ENCODE measurements around the gene ANKFY1.

Gene ANKFY1

GRCh38 chr17:4165301-4166010 is 98.3 kb downstream of the ANKFY1 start:
- no peak overlapping the region for H3K27ac ChIP-seq (ENCODE audit: low read depth, low read length)
- H3K9ac ChIP-seq (ENCODE audit: low read length), result no peak overlapping the region
- no peaks in the 10 kb centered on the region for H3K27me3 ChIP-seq (ENCODE audit: control insufficient read depth, insufficient read depth, low read length)
- peaks cover 44% of the 10 kb centered on the region for H3K36me3 ChIP-seq (ENCODE audit: control insufficient read depth, insufficient read depth, low read length)
- peaks cover 3% of the 10 kb centered on the region for H3K4me1 ChIP-seq (ENCODE audit: control insufficient read depth, insufficient read depth, low read length)
- H3K4me3 ChIP-seq (ENCODE audit: low read length), result no peak overlapping the region

- H3K4me3 ChIP-seq (ENCODE audit: low read length), result no peak overlapping the region
- peaks cover 3% of the 10 kb centered on the region for H3K4me1 ChIP-seq (ENCODE audit: control insufficient read depth, insufficient read depth, low read length)
- H3K27ac ChIP-seq (ENCODE audit: low read depth, low read length), result no peak overlapping the region
- H3K27me3 ChIP-seq (ENCODE audit: control insufficient read depth, insufficient read depth, low read length), result no peaks in the 10 kb centered on the region
- H3K36me3 ChIP-seq (ENCODE audit: control insufficient read depth, insufficient read depth, low read length), result peaks cover 34% of the 10 kb centered on the region
- no peak overlapping the region for H3K9ac ChIP-seq (ENCODE audit: low read length)
Observed at GRCh38 chr17:4163951-4164350, 99.8 kb downstream of the ANKFY1 start.

DNA sequence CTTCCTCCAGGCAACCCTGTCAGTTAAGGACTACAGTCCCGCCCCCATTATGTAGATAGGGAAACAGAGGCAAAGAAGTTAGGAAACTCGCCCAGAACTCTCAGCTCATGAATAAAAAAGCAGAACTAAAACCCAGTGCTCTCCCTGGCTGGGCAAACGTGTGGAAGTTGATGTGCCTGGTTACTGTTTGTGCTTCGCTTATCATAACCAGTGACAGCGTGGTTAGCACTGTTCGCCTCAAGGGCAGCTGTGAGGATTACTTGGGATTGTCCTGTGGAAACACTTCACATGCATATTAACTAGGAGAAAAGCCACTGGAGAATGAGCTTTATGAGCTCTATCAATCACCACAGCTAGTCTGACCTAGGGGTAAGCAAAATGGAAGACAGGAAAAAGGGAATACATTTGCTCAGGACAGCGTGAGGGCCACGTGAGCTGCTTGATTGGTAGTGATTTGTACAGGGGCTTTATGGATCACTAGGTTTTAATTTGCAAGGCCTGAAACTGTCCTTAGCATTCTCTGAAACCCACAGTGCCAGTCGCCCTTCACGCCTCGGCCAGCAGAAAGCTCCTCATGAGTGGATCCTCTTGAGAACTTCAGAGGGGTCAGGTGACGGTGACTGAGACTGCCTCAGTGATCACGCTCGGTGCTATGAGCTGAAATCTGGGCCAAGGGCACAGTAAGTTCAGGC is 100.9 kb downstream of the ANKFY1 start:
- no peak overlapping the region for H3K9ac ChIP-seq (ENCODE audit: low read length)

DNA sequence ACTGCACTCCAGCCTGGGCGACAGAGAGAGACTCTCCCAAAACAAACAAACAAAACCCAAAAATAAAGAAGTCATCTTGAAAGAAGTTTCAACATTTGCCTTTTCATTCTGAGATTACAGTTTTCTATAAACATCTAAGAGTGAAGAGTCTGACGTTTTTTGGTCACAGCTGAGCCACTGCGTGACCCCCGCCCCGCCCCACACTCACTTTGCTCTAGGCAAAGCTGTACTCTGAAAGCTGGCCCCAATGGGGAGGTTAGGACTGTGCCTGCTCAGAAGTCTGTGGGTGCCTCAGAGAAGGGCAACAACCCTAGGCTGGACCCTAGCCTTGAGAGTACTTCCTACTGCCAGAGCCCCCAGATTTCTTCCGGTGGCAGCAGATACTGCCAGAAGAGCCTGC is 101.5 kb downstream of the ANKFY1 start:
- Histone ChIP-seq H3K4me3 (ENCODE audit: low read length) (no peak overlapping the region), H3K27ac (ENCODE audit: low read depth, low read length) (peak overlapping the region; percentile 15)

More for the DNA sequence above, 100.9 kb downstream of the ANKFY1 start:
- H3K4me3 ChIP-seq (ENCODE audit: low read length), result no peak overlapping the region
- peaks cover 3% of the 10 kb centered on the region for H3K4me1 ChIP-seq (ENCODE audit: control insufficient read depth, insufficient read depth, low read length)
- H3K36me3 ChIP-seq (ENCODE audit: control insufficient read depth, insufficient read depth, low read length), result peaks cover 30% of the 10 kb centered on the region
- H3K27ac ChIP-seq (ENCODE audit: low read depth, low read length), result peak overlapping the region; percentile 15
- H3K27me3 ChIP-seq (ENCODE audit: control insufficient read depth, insufficient read depth, low read length), result no peaks in the 10 kb centered on the region

DNA sequence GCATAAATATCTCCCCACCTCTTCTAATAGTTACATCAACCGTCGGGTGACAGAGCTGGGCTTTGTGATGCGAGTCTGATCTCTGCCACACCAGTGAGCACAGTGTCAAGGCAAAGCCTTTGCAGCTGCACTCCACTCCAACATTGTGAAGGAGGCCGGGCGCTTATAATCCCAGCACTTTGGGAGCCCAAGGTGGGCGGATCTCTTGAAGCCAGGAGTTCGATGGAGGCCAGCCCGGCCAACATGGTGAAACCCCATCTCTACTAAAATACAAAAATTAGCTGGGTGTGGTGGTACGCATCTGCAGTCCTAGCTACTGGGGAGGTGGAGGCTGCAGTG is 101.8 kb downstream of the ANKFY1 start:
- peaks cover 22% of the 10 kb centered on the region for H3K36me3 ChIP-seq (ENCODE audit: control insufficient read depth, insufficient read depth, low read length)
- no peak overlapping the region for H3K4me3 ChIP-seq (ENCODE audit: low read length)
- H3K27me3 ChIP-seq (ENCODE audit: control insufficient read depth, insufficient read depth, low read length), result no peaks in the 10 kb centered on the region
- no peak overlapping the region for H3K9ac ChIP-seq (ENCODE audit: low read length)
- H3K27ac ChIP-seq (ENCODE audit: low read depth, low read length), result no peak overlapping the region
- peaks cover 3% of the 10 kb centered on the region for H3K4me1 ChIP-seq (ENCODE audit: control insufficient read depth, insufficient read depth, low read length)

More for the DNA sequence above, 101.5 kb downstream of the ANKFY1 start:
- Histone ChIP-seq H3K36me3 (ENCODE audit: control insufficient read depth, insufficient read depth, low read length) (peaks cover 25% of the 10 kb centered on the region), H3K4me1 (ENCODE audit: control insufficient read depth, insufficient read depth, low read length) (peaks cover 3% of the 10 kb centered on the region), H3K27me3 (ENCODE audit: control insufficient read depth, insufficient read depth, low read length) (no peaks in the 10 kb centered on the region), H3K9ac (ENCODE audit: low read length) (no peak overlapping the region)

DNA sequence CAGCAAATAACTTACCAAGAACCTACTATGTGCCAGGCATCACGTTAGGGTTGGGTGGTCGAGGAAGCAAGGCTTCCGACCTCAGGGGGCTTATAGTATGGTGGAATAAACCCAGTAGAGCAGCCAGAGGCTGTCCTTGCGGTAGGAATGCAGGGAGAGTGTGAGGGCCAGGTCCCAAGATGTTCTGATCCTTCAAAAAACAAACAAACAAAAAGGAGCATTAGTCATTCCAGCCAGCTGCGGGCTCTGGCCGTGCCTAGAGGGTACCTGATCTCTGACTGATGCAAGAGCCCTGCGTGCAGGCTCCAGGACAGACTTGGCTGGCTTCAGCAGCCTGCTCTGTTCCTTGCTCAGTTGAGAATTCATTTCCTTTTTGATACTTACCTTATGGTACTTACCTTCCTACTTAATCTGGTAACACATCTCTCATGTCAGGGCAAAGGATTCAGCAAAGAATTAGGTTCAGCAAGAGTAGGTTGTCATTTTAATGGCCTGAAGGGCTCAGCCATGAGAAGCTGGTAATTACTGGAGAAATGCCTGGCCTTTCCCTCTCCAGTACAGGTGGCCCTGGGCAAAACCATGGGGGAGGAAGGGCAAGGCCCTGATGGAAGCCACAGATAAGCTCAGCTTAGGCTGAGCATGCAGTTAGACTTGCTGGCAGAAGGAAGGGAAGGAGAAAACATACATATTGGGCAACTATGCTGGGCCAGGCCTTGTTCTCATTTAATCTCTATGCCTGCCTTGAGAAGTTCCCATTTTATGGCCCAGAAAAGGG is 102.4 kb downstream of the ANKFY1 start:
- H3K36me3 ChIP-seq (ENCODE audit: control insufficient read depth, insufficient read depth, low read length), result peaks cover 20% of the 10 kb centered on the region
- H3K27ac ChIP-seq (ENCODE audit: low read depth, low read length), result no peak overlapping the region
- H3K27me3 ChIP-seq (ENCODE audit: control insufficient read depth, insufficient read depth, low read length), result no peaks in the 10 kb centered on the region
- H3K9ac ChIP-seq (ENCODE audit: low read length), result no peak overlapping the region
- H3K4me1 ChIP-seq (ENCODE audit: control insufficient read depth, insufficient read depth, low read length), result peaks cover 3% of the 10 kb centered on the region
- H3K4me3 ChIP-seq (ENCODE audit: low read length), result no peak overlapping the region

- Histone ChIP-seq H3K36me3 (ENCODE audit: control insufficient read depth, insufficient read depth, low read length) (peaks cover 27% of the 10 kb centered on the region), H3K4me1 (ENCODE audit: control insufficient read depth, insufficient read depth, low read length) (peaks cover 3% of the 10 kb centered on the region), H3K27me3 (ENCODE audit: control insufficient read depth, insufficient read depth, low read length) (no peaks in the 10 kb centered on the region), H3K27ac (ENCODE audit: low read depth, low read length) (no peak overlapping the region), H3K9ac (ENCODE audit: low read length) (no peak overlapping the region), H3K4me3 (ENCODE audit: low read length) (no peak overlapping the region)
Observed at GRCh38 chr17:4160294-4160859, 103.4 kb downstream of the ANKFY1 start.

- Histone ChIP-seq H3K4me3 (ENCODE audit: low read length) (no peak overlapping the region), H3K4me1 (ENCODE audit: control insufficient read depth, insufficient read depth, low read length) (peaks cover 3% of the 10 kb centered on the region), H3K27me3 (ENCODE audit: control insufficient read depth, insufficient read depth, low read length) (no peaks in the 10 kb centered on the region), H3K27ac (ENCODE audit: low read depth, low read length) (no peak overlapping the region), H3K9ac (ENCODE audit: low read length) (no peak overlapping the region), H3K36me3 (ENCODE audit: control insufficient read depth, insufficient read depth, low read length) (peaks cover 25% of the 10 kb centered on the region)
Observed at GRCh38 chr17:4159761-4160160, 104.0 kb downstream of the ANKFY1 start.

GRCh38 chr17:4157618-4158333 is 106.0 kb downstream of the ANKFY1 start:
- peaks cover 25% of the 10 kb centered on the region for H3K36me3 ChIP-seq (ENCODE audit: control insufficient read depth, insufficient read depth, low read length)
- no peak overlapping the region for H3K27ac ChIP-seq (ENCODE audit: low read depth, low read length)
- H3K4me1 ChIP-seq (ENCODE audit: control insufficient read depth, insufficient read depth, low read length), result peaks cover 2% of the 10 kb centered on the region
- H3K9ac ChIP-seq (ENCODE audit: low read length), result no peak overlapping the region
- H3K4me3 ChIP-seq (ENCODE audit: low read length), result no peak overlapping the region
- no peaks in the 10 kb centered on the region for H3K27me3 ChIP-seq (ENCODE audit: control insufficient read depth, insufficient read depth, low read length)

- no peak overlapping the region for H3K9ac ChIP-seq (ENCODE audit: low read length)
- no peaks in the 10 kb centered on the region for H3K27me3 ChIP-seq (ENCODE audit: control insufficient read depth, insufficient read depth, low read length)
- H3K4me3 ChIP-seq (ENCODE audit: low read length), result no peak overlapping the region
- H3K4me1 ChIP-seq (ENCODE audit: control insufficient read depth, insufficient read depth, low read length), result no peaks in the 10 kb centered on the region
- H3K27ac ChIP-seq (ENCODE audit: low read depth, low read length), result no peak overlapping the region
- peaks cover 28% of the 10 kb centered on the region for H3K36me3 ChIP-seq (ENCODE audit: control insufficient read depth, insufficient read depth, low read length)
Observed at GRCh38 chr17:4156750-4157381, 106.9 kb downstream of the ANKFY1 start.

- no peak overlapping the region for H3K9ac ChIP-seq (ENCODE audit: low read length)
- no peaks in the 10 kb centered on the region for H3K27me3 ChIP-seq (ENCODE audit: control insufficient read depth, insufficient read depth, low read length)
- peaks cover 28% of the 10 kb centered on the region for H3K36me3 ChIP-seq (ENCODE audit: control insufficient read depth, insufficient read depth, low read length)
- no peak overlapping the region for H3K4me3 ChIP-seq (ENCODE audit: low read length)
- no peak overlapping the region for H3K27ac ChIP-seq (ENCODE audit: low read depth, low read length)
- H3K4me1 ChIP-seq (ENCODE audit: control insufficient read depth, insufficient read depth, low read length), result no peaks in the 10 kb centered on the region
Observed at GRCh38 chr17:4155980-4156620, 107.7 kb downstream of the ANKFY1 start.

Measured in rectal smooth muscle tissue (tissue), 1 donor.